Spleen (tissue), 11 donors: Measurements from ENCODE around the gene FUT1. TPM values are rescaled to one million over a fixed set of nuclear protein-coding genes. Genes with fewer than 3 reads are reported as not detected.

ENCODE experiments used
- DNase-seq: peaks from one replicate; pipeline ENCODE4 v3.0.0-alpha.2; 2020
- H3K27ac ChIP-seq, 8 donors: fragments of 200-600 bp; sonication (generic) in 7 of 8; 1 replicate in 4 of 8; 2 replicates in 4 of 8; pipeline versions ENCODE4 v1.5.0 to v1.8.0; 2016 to 2021; ENCODE audit warnings: inconsistent platforms in 4 of 8, mild to moderate bottlenecking in 4 of 8, moderate library complexity in 1 of 8
- H3K27me3 ChIP-seq, 7 donors: fragments of 200-600 bp; sonication (generic) in 6 of 7; replicated peaks in 1 of 7; 1 replicate in 4 of 7; 2 replicates in 3 of 7; pipeline versions ENCODE4 v1.5.0 to v1.8.0; 2016 to 2021; ENCODE audit warnings: inconsistent platforms in 3 of 7, mild to moderate bottlenecking in 1 of 7
- H3K36me3 ChIP-seq, 6 donors: fragments of 200-600 bp; sonication (generic) in 5 of 6; 1 replicate in 4 of 6; 2 replicates in 2 of 6; pipeline versions ENCODE4 v1.5.0 to v1.8.0; 2016 to 2021; ENCODE audit warnings: inconsistent platforms in 2 of 6
- H3K4me1 ChIP-seq, 6 donors: fragments of 200-600 bp; sonication (generic) in 5 of 6; 1 replicate in 3 of 6; 2 replicates in 3 of 6; pipeline versions ENCODE4 v1.5.0 to v1.8.0; 2016 to 2021; ENCODE audit warnings: inconsistent platforms in 3 of 6
- H3K4me3 ChIP-seq, 8 donors: fragments of 200-600 bp; sonication (generic) in 7 of 8; 1 replicate in 4 of 8; 2 replicates in 4 of 8; pipeline versions ENCODE4 v1.5.0 to v1.8.0; 2016 to 2021; ENCODE audit warnings: inconsistent platforms in 4 of 8, mild to moderate bottlenecking in 4 of 8, moderate library complexity in 2 of 8
- H3K9me3 ChIP-seq, 8 donors: fragments of 200-600 bp; sonication (generic) in 7 of 8; 1 replicate in 4 of 8; 2 replicates in 4 of 8; pipeline versions ENCODE4 v1.5.0 to v1.8.0; 2016 to 2021; ENCODE audit warnings: inconsistent platforms in 4 of 8
- POLR2A ChIP-seq, 3 donors: fragments of 450-650 bp; IDR thresholded peaks; one replicate each; pipeline ENCODE4 v1.5.1; 2017; ENCODE audit warnings: antibody characterized with exemption in 3 of 3, mild to moderate bottlenecking in 1 of 3
- POLR2AphosphoS5 ChIP-seq, 3 donors: sonication (generic); formaldehyde crosslinking; IDR thresholded peaks; one replicate each; pipeline ENCODE4 v1.5.1; 2017; ENCODE audit warnings: antibody characterized with exemption in 3 of 3
- WGBS, 5 donors: extraction: QIAGEN DNeasy Blood & Tissue Kit in 3 of 5; methylation state at CpG; one replicate each; pipeline versions ENCODE4 v1.1.5 to v1.1.7; 2013 to 2018; 5-methylcytosine and 5-hydroxymethylcytosine counted together
- intact Hi-C: fragments of 100-400 bp; cut with DNase I; formaldehyde crosslinking; loops from one replicate; pipeline ENCODE4 v1.15.0; 2023; ENCODE audit warnings: low total_unique reads
- polyA plus RNA-seq, 3 donors: library from polyadenylated mRNA; stranded (reverse); fragments of 200-250 nt; gene quantifications; one replicate each; pipeline ENCODE4 v1.2.1, GENCODE V29; 2013
- total RNA-seq, 7 donors: library from RNA; depleted of rRNA in 3 of 7; stranded (reverse); fragments of >200 nt in 3 of 7; fragmentation: NEBNext Ultra II Directional in 4 of 7; extraction: Animal tissue kit (Norgen Biotek cat#: 25700) in 4 of 7; gene quantifications; one replicate each; pipeline versions ENCODE4 v1.1.0 to v1.2.1, GENCODE V29; 2016 to 2021
- TF ChIP-seq, protein P1 (sequence below), 11 experiments: fragments of 200-600 bp in 7 of 11; fragments of 450-650 bp in 4 of 11; sonication (generic) in 4 of 11; IDR thresholded peaks in 8 of 11; conservative IDR thresholded peaks in 3 of 11; 1 replicate in 7 of 11; 2 replicates in 4 of 11; pipeline versions ENCODE4 v1.4.0 to v1.8.0; 2016 to 2021; ENCODE audit warnings: antibody characterized with exemption in 11 of 11, inconsistent platforms in 4 of 11, mild to moderate bottlenecking in 1 of 11
- donor health status: healthy with polysubstance abuse.
- donor health status: DM: no; HTN: no; CAD: no; lungs with moderate emphysema.
- donor health status: DM: no; HTN: no; CAD: no.
- donor health status: Bipolar disorder and iron deficiency.
- donor health status: healthy.
- donor health status: DM: no; HTN: no; CAD: no.
- donor health status: DM: yes; HTN: yes; CAD: no.

Gene FUT1
- total and polyA plus RNA-seq, 10 donors, result 1.0 to 22.9 (median 8.7) TPM

DNA sequence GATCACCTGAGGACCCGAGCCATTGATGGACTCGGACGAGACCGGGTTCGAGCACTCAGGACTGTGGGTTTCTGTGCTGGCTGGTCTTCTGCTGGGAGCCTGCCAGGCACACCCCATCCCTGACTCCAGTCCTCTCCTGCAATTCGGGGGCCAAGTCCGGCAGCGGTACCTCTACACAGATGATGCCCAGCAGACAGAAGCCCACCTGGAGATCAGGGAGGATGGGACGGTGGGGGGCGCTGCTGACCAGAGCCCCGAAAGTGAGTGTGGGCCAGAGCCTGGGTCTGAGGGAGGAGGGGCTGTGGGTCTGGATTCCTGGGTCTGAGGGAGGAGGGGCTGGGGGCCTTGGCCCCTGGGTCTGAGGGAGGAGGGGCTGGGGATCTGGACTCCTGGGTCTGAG lies 3.8 kb upstream of the FUT1 start:
- peaks cover 10 to 42% (median 21%) of the 10 kb centered on the region in 6 donors for H3K4me1 ChIP-seq
- DNase-seq, result no peak
- intact Hi-C loops, result no loop called here
- no peaks in the 10 kb centered on the region for H3K36me3 ChIP-seq
- no peak overlapping the region for H3K27ac ChIP-seq
- 90 to 100% (median 93%) methylated on average over 7 to 11 of the region's 11 CpGs for whole genome bisulfite sequencing, 5 donors
- no peak overlapping the region for H3K4me3 ChIP-seq
- TF ChIP-seq POLR2A (IDR thresholded peaks at IDR 0.05) (no peak), POLR2AphosphoS5 (IDR thresholded peaks at IDR 0.05) (no peak)
- TF ChIP-seq, protein P1, sequence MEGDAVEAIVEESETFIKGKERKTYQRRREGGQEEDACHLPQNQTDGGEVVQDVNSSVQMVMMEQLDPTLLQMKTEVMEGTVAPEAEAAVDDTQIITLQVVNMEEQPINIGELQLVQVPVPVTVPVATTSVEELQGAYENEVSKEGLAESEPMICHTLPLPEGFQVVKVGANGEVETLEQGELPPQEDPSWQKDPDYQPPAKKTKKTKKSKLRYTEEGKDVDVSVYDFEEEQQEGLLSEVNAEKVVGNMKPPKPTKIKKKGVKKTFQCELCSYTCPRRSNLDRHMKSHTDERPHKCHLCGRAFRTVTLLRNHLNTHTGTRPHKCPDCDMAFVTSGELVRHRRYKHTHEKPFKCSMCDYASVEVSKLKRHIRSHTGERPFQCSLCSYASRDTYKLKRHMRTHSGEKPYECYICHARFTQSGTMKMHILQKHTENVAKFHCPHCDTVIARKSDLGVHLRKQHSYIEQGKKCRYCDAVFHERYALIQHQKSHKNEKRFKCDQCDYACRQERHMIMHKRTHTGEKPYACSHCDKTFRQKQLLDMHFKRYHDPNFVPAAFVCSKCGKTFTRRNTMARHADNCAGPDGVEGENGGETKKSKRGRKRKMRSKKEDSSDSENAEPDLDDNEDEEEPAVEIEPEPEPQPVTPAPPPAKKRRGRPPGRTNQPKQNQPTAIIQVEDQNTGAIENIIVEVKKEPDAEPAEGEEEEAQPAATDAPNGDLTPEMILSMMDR (IDR thresholded peaks at IDR 0.05 in 8 of 11, conservative IDR thresholded peaks at IDR 0.05 in 3 of 11), result no peak
- H3K9me3 ChIP-seq, result no peaks in the 10 kb centered on the region
- H3K27me3 ChIP-seq, result peaks cover 0 to 63% (median 21%) of the 10 kb centered on the region in 7 donors

DNA sequence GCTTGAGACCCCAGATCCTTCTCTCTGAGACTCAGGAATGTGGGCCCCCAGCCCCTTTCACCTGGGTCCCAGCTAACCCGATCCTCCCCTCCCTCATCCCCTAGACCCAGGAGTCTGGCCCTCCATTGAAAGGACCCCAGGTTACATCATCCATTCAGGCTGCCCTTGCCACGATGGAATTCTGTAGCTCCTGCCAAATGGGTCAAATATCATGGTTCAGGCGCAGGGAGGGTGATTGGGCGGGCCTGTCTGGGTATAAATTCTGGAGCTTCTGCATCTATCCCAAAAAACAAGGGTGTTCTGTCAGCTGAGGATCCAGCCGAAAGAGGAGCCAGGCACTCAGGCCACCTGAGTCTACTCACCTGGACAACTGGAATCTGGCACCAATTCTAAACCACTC lies 3.3 kb upstream of the FUT1 start:
- H3K4me3 ChIP-seq, result no peak overlapping the region
- DNase-seq, result no peak
- TF ChIP-seq POLR2A (IDR thresholded peaks at IDR 0.05), result no peak
- TF ChIP-seq, protein P1 (IDR thresholded peaks at IDR 0.05 in 8 of 11, conservative IDR thresholded peaks at IDR 0.05 in 3 of 11), result no peak
- no peak for TF ChIP-seq POLR2AphosphoS5 (IDR thresholded peaks at IDR 0.05)
- H3K9me3 ChIP-seq, result no peaks in the 10 kb centered on the region
- no peaks in the 10 kb centered on the region for H3K36me3 ChIP-seq
- intact Hi-C loops, result no loop called here
- 71 to 91% (median 83%) methylated on average over 5 of the region's 5 CpGs for WGBS, 5 donors
- peaks cover 0 to 65% (median 21%) of the 10 kb centered on the region in 7 donors for H3K27me3 ChIP-seq
- H3K27ac ChIP-seq, result no peak overlapping the region
- H3K4me1 ChIP-seq, result peaks cover 10 to 44% (median 22%) of the 10 kb centered on the region in 6 donors

DNA sequence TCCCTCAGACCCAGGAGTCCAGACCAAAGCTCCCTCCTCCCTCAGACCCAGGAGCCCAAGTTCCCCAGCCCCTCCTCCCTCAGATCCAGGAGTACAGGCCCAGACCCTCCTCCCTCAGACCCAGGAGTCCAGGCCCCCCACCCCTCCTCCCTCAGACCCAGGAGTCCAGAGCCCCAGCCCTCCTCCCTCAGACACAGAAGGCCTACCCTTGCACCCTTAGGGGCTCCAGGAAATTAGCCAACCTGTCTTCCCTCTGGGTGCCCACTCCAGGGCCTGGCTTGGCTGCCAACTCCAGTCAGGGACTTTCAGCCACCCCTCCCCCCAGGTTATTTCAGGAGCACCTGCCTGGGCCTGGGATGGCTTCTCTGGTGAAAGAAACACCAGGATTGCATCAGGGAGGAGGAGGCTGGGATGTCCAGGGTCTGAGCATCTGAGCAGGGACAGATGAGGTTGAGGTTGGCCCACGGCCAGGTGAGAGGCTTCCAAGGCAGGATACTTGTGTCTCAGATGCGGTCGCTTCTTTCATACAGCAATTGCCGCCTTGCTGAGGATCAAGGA lies 2.7 kb upstream of the FUT1 start, which contains the start of gene FGF21:
FGF21 (plus strand) TSS at position 441 of the 558 bp plus-strand sequence. CDS start 713 bp downstream, outside the sequence.
- peaks cover 0 to 5% (median 0%) of the 10 kb centered on the region in 6 donors for H3K36me3 ChIP-seq
- H3K27me3 ChIP-seq, result peaks cover 0 to 62% (median 21%) of the 10 kb centered on the region in 7 donors
- H3K4me3 ChIP-seq, result no peak within 1 kb of the TSS
- peaks cover 10 to 44% (median 23%) of the 10 kb centered on the region in 6 donors for H3K4me1 ChIP-seq
- 82 to 91% (median 89%) methylated on average over 4 of the region's 4 CpGs for WGBS, 5 donors
- intact Hi-C loops, result no loop called here
- H3K27ac ChIP-seq, result peak within 1 kb of the TSS in 5 of 8 donors; percentile 75 to 81 (median 77)
- TF ChIP-seq POLR2AphosphoS5 (IDR thresholded peaks at IDR 0.05), result no peak
- no peak for TF ChIP-seq POLR2A (IDR thresholded peaks at IDR 0.05)
- TF ChIP-seq, protein P1 (IDR thresholded peaks at IDR 0.05 in 8 of 11, conservative IDR thresholded peaks at IDR 0.05 in 3 of 11), result no peak
- DNase-seq, result no peak
- no peaks in the 10 kb centered on the region for H3K9me3 ChIP-seq

DNA sequence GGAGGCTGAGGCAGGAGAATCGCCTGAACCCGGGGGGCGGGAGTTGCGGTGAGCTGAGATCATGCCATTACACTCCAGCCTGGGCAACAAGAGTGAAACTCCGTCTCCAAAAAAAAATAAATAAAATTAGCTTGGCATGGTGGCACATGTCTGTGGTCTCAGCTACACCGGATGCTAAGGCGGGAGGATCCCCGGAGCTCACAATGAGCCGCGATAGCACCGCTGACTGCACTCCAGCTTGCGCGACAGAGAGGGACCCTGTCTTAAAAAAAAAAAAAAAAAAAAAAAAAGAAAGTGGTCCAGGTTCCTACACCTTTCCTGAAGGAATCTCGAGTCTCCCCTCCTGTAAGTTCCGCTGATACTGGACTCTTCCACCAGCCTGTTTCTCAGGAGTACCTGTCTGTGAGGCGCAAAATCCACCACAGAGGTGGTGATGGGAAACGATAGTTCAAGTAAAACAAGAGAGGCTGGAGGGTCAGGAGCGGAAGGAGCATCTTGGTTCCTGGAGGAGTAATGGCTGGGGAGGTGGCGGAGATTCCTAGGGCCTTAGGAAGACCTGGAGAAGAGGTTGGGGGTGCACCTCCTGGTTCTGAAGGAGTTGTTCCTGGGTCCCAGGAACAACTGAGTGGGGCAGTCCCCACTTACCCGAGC lies 471 bp downstream of the FUT1 start:
- H3K27ac ChIP-seq, result peak overlapping the region in 7 of 8 donors; percentile 13 to 81 (median 76)

More for the DNA sequence above, 471 bp downstream of the FUT1 start:
- no peak for DNase-seq
- Histone ChIP-seq H3K27me3 (peaks cover 0 to 64% (median 21%) of the 10 kb centered on the region in 7 donors), H3K4me1 (peaks cover 10 to 74% (median 38%) of the 10 kb centered on the region in 6 donors), H3K9me3 (no peaks in the 10 kb centered on the region), H3K4me3 (peak overlapping the region; percentile 37 to 69 (median 40)), H3K36me3 (peaks cover 0 to 18% (median 0%) of the 10 kb centered on the region in 6 donors)
- TF ChIP-seq POLR2AphosphoS5 (IDR thresholded peaks at IDR 0.05) (no peak), POLR2A (IDR thresholded peaks at IDR 0.05) (no peak)
- 19 to 24% (median 22%) methylated on average over 20 of the region's 20 CpGs for WGBS, 5 donors
- intact Hi-C loops, result no loop called here
